Left lung (tissue), 10 donors: Measurements from ENCODE around the gene PLA2G2D. TPM values are rescaled to one million over a fixed set of nuclear protein-coding genes. Genes with fewer than 3 reads are reported as not detected.

Experiments used
- ATAC-seq: fragments of 200-7000 bp; cut with Tn5 transposase; one replicate; pipeline ENCODE4 v1.9.1; 2020; ENCODE audit warnings: moderate library complexity
- DNase-seq, 4 donors: peaks; one replicate each; pipeline ENCODE4 v3.0.0-alpha.2; 2013 to 2020
- H3K27ac ChIP-seq, 2 donors: fragments of 200-600 bp; sonication (generic) in 1 of 2; one replicate each; pipeline versions ENCODE4 v1.5.0 to v1.8.0; 2020 to 2021
- H3K27me3 ChIP-seq, 2 donors: fragments of 200-600 bp; sonication (generic) in 1 of 2; one replicate each; pipeline versions ENCODE4 v1.5.0 to v1.8.0; 2020 to 2021
- H3K36me3 ChIP-seq, 2 donors: fragments of 200-600 bp; sonication (generic) in 1 of 2; one replicate each; pipeline versions ENCODE4 v1.5.0 to v1.8.0; 2020 to 2021
- H3K4me1 ChIP-seq, 2 donors: fragments of 200-600 bp; one replicate each; pipeline ENCODE4 v1.8.0; 2021
- H3K4me3 ChIP-seq, 2 donors: fragments of 200-600 bp; sonication (generic) in 1 of 2; one replicate each; pipeline versions ENCODE4 v1.5.0 to v1.8.0; 2020 to 2021; ENCODE audit warnings: mild to moderate bottlenecking in 1 of 2
- H3K9me3 ChIP-seq, 2 donors: fragments of 200-600 bp; sonication (generic) in 1 of 2; one replicate each; pipeline versions ENCODE4 v1.5.0 to v1.8.0; 2020 to 2021
- intact Hi-C, 2 donors: fragments of 100-400 bp; cut with DNase I; formaldehyde crosslinking; loops; one replicate each; pipeline versions ENCODE4 v1.11.2 to v1.14.2; 2022
- polyA plus RNA-seq, 6 donors: library from polyadenylated mRNA; unstranded; fragments of 120-200 nt; gene quantifications; one replicate each; pipeline ENCODE4 v1.2.1, GENCODE V29; 2013; ENCODE audit not compliant: insufficient read length in 6 of 6
- total RNA-seq, 2 donors: library from RNA; stranded (reverse); fragmentation: NEBNext Ultra II Directional; extraction: Animal tissue kit (Norgen Biotek cat#: 25700); gene quantifications; one replicate each; pipeline ENCODE4 v1.2.1, GENCODE V29; 2021
- TF ChIP-seq, protein P1 (sequence below), 2 donors: fragments of 200-600 bp; sonication (generic) in 1 of 2; IDR thresholded peaks; one replicate each; pipeline versions ENCODE4 v1.5.0 to v1.8.0; 2021; ENCODE audit warnings: antibody characterized with exemption in 2 of 2
- donor health status: DM: no; HTN: yes; CAD: no.
- donor health status: DM: no; HTN: no; CAD: no.

Gene PLA2G2D
- total and polyA plus RNA-seq, 8 donors, result 0.07 to 0.15 (median 0.09) TPM; not detected in 3

DNA sequence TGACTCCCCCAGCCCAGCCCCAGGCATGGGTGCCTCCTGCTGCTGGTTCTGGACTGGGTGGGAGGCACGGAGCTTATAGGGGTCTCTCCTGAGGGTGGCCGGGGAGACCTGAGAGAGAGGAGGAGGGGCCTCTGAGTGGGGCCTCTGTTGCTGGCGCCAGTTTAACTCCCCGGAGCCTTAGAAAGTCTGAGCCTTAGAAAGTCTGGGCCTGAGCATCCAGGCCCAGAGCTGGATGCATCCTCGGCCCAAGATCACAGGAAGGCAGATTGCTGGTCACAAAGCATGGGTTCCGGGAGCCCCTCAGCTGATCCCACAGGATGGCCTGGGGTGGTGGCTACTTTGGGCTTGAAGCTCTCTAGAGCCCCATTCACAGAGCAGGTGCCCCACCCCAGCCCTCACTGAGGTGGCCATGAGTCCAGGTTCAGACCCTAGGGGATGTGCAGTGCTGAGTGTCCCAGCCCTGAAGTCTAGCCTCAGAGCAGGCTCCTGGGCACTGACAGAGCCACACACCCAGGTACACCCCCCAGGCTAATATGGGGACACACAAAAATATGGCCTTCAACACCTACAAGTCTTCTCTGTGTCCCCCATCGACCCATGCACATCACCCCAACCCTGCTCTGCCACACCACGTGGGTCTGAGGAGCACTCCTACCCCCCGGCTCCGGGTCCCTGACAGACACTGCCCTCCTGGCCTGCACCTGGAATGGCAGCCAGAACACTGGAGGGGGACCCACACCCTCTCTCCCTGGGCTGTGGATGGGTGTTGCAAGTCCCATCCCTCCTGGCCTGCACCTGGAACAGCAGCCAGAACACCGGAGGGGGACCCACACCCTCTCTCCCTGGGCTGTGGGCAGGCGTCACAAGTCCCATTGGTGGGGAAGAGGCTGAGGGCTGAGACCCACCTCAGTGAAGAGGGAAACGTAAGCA lies 29.5 kb upstream of the PLA2G2D start:
- H3K4me1 ChIP-seq, result peaks cover 7 to 18% of the 10 kb centered on the region in 2 donors
- H3K36me3 ChIP-seq, result no peaks in the 10 kb centered on the region
- peaks cover 0 to 7% of the 10 kb centered on the region in 2 donors for H3K27me3 ChIP-seq
- TF ChIP-seq, protein P1, sequence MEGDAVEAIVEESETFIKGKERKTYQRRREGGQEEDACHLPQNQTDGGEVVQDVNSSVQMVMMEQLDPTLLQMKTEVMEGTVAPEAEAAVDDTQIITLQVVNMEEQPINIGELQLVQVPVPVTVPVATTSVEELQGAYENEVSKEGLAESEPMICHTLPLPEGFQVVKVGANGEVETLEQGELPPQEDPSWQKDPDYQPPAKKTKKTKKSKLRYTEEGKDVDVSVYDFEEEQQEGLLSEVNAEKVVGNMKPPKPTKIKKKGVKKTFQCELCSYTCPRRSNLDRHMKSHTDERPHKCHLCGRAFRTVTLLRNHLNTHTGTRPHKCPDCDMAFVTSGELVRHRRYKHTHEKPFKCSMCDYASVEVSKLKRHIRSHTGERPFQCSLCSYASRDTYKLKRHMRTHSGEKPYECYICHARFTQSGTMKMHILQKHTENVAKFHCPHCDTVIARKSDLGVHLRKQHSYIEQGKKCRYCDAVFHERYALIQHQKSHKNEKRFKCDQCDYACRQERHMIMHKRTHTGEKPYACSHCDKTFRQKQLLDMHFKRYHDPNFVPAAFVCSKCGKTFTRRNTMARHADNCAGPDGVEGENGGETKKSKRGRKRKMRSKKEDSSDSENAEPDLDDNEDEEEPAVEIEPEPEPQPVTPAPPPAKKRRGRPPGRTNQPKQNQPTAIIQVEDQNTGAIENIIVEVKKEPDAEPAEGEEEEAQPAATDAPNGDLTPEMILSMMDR (IDR thresholded peaks at IDR 0.05), result no peak
- H3K9me3 ChIP-seq, result no peaks in the 10 kb centered on the region
- no peak overlapping the region for H3K27ac ChIP-seq
- intact Hi-C loops, result no loop called here
- ATAC-seq (no peak), DNase-seq (no peak)
- no peak overlapping the region for H3K4me3 ChIP-seq

DNA sequence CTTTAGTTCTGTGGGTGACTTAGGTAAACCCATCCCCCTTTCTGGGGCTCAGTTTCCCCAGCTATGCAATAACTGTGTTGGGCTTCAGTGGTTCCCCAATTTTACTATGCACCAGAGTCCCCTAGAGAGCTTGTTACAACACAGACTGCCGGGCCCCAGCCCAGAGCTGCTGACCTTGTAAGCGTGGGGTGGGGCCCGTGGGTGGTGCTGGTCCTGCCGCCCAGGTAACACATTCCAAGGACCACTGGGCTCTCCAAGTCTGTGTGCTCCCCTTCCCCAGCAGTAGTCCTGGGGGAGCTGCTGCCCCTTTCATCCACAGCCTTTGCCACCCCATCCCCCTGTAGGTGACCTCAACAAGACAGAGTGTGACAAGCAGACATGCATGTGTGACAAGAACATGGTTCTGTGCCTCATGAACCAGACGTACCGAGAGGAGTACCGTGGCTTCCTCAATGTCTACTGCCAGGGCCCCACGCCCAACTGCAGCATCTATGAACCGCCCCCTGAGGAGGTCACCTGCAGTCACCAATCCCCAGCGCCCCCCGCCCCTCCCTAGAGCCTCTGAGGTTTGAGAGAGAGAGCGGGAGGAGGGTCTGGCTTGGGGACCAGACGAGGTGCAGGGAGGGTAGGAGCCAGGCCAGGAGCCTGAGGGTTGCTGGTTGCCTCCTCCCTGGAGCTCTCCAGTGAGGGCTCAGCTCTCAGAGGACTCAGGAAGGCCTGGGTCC lies 28.7 kb upstream of the PLA2G2D start:
- Histone ChIP-seq H3K27me3 (peaks cover 0 to 7% of the 10 kb centered on the region in 2 donors), H3K27ac (no peak overlapping the region), H3K4me1 (peaks cover 7 to 12% of the 10 kb centered on the region in 2 donors), H3K9me3 (no peaks in the 10 kb centered on the region), H3K4me3 (no peak overlapping the region), H3K36me3 (no peaks in the 10 kb centered on the region)
- intact Hi-C loops, result no loop called here
- TF ChIP-seq, protein P1 (IDR thresholded peaks at IDR 0.05), result no peak
- DNase-seq, result no peak
- no peak for ATAC-seq

DNA sequence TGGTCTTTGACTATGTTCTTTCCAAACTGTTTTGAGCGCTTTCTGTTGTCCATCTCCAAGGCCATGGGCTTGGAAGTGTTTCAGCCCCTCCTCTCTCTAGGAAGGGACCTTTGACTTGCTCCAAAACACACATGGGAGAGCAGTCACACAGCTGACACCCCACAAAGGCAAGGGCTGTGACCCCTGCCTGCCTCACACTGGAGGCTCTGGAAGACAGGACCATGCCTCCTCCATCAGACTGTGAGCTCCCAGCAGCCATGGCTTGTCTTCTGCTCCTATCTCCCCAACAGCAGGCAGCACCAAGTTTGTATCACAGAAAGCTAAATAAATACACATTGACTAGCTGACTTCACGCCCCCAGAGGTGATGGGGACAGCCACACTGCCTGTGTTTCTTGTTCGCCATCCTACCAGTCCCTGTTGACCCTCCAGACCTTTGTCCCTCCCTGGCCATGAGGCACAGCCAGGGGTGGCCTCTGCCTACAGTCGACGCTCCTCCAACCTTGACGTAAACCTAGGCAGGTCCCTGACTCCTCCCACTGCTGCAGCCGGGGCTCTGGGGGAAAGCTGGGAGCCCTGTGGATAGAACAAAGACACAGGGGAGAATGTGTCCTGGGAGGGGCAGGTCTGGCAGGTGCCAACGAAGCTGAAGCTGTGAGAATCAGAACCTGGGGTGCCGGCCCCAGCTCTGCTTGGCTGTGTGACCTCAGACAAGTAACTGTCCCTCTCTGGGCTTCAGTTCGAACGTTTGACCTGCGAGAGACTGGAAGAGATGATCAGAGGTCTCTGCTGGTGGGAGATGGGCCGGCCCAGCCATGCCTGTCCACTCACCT lies 24.6 kb upstream of the PLA2G2D start:
- DNase-seq (peak in 2 of 4 donors; percentile 21 to 64), ATAC-seq (no peak)
- Histone ChIP-seq H3K27me3 (no peaks in the 10 kb centered on the region), H3K36me3 (no peaks in the 10 kb centered on the region), H3K4me1 (no peaks in the 10 kb centered on the region), H3K27ac (no peak overlapping the region), H3K4me3 (no peak overlapping the region), H3K9me3 (no peaks in the 10 kb centered on the region)
- intact Hi-C loops, result no loop called here
- TF ChIP-seq, protein P1 (IDR thresholded peaks at IDR 0.05), result no peak

DNA sequence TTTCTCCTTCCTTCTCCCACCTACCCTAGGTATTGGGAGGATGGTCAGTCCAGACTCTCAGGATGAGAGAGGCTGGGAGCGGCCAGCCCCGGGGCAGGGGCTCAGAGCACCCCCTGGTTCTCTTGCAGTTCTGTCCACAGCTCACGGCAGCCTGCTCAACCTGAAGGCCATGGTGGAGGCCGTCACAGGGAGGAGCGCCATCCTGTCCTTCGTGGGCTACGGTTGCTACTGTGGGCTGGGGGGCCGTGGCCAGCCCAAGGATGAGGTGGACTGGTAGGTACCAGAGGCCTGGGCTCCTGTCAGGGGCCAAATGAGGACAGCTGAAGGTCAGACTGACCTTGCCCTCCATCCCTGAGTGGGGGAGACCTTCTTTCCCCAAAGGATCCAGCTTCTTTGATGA lies 24.0 kb upstream of the PLA2G2D start:
- ATAC-seq, result no peak
- H3K4me3 ChIP-seq, result no peak overlapping the region
- intact Hi-C loops, result no loop called here

More for the DNA sequence above, 24.0 kb upstream of the PLA2G2D start:
- peak in 1 of 4 donors; percentile 10 for DNase-seq
- Histone ChIP-seq H3K36me3 (no peaks in the 10 kb centered on the region), H3K27ac (no peak overlapping the region), H3K4me1 (no peaks in the 10 kb centered on the region), H3K27me3 (no peaks in the 10 kb centered on the region), H3K9me3 (no peaks in the 10 kb centered on the region)
- TF ChIP-seq, protein P1 (IDR thresholded peaks at IDR 0.05), result no peak
